HL-60 (cell line): ENCODE results near the gene GM2A.

Experiments
- CTCF ChIP-seq: IDR thresholded peaks from one replicate; pipeline ENCODE4 v1.5.1; 2011; ENCODE audit warnings: low read length, control low read depth, inconsistent platforms; ENCODE audit not compliant: insufficient read depth
- SPI1 ChIP-seq: IDR thresholded peaks from 2 replicates; pipeline ENCODE4 v1.6.1; 2012; ENCODE audit warnings: low read depth, mild to moderate bottlenecking, borderline replicate concordance

- TF ChIP-seq CTCF (no peak), SPI1 (no peak)
Observed at GRCh38 chr5:151251001-151251551, 1.9 kb upstream of the GM2A start.
